Left lobe of liver (tissue), 2 donors: ENCODE data around the gene GNAI2. TPM values are rescaled to one million over a fixed set of nuclear protein-coding genes. Genes with fewer than 3 reads are reported as not detected.
A peak's percentile ranks its signal among the peaks of the same experiment; 100 is the strongest.

Source experiments
- ATAC-seq: fragments of 200-7000 bp; cut with Tn5 transposase; one replicate; pipeline ENCODE4 v1.9.1; 2020; ENCODE audit warnings: mild to moderate bottlenecking, moderate library complexity
- DNase-seq: peaks from one replicate; pipeline ENCODE4 v3.0.0-alpha.2; 2020; ENCODE audit warnings: low spot score
- total RNA-seq: library from RNA; stranded (reverse); gene quantifications from one replicate; pipeline ENCODE4 v1.2.1, GENCODE V29; 2021
- donor health status: DM: no; HTN: no; CAD: no; lungs with moderate emphysema.
- donor health status: DM: no; HTN: yes; CAD: no.

The GNAI2 gene
- total RNA-seq, 1 donor from 2014 or later, result 115 TPM

- ATAC-seq, result no peak
- DNase-seq, result no peak
Observed at GRCh38 chr3:50294492-50295403, 58.7 kb downstream of the GNAI2 start.

GRCh38 chr3:50295553-50296431, 59.8 kb downstream of the GNAI2 start:
- ATAC-seq, result no peak
- no peak for DNase-seq

GRCh38 chr3:50296721-50297383, 60.8 kb downstream of the GNAI2 start:
- DNase-seq (peak; percentile 49), ATAC-seq (no peak)

GRCh38 chr3:50297384-50297775, 61.4 kb downstream of the GNAI2 start:
- ATAC-seq (no peak), DNase-seq (peak; percentile 61)

GRCh38 chr3:50297896-50298725, 62.1 kb downstream of the GNAI2 start:
- peak; percentile 55 for DNase-seq
- no peak for ATAC-seq

- ATAC-seq, result peak; percentile 67
- DNase-seq, result peak; percentile 100
Observed at GRCh38 chr3:50298836-50299637, 63.0 kb downstream of the GNAI2 start, which contains the start of the genes HYAL3 and NAA80. Gene HYAL3 (minus strand): TSS chr3:50299405. CDS start chr3:50295602, 3,803 bp downstream. Gene NAA80 (minus strand): TSS chr3:50299405. CDS start chr3:50297463, 1,942 bp downstream.

GRCh38 chr3:50299638-50299928, 63.6 kb downstream of the GNAI2 start:
- DNase-seq, result no peak

GRCh38 chr3:50299929-50300680, 64.1 kb downstream of the GNAI2 start:
- ATAC-seq, result no peak

More at GRCh38 chr3:50299638-50299928, 63.6 kb downstream of the GNAI2 start:
- no peak for ATAC-seq

GRCh38 chr3:50300681-50301254, 64.8 kb downstream of the GNAI2 start:
- DNase-seq (no peak), ATAC-seq (no peak)

More at GRCh38 chr3:50299929-50300680, 64.1 kb downstream of the GNAI2 start:
- DNase-seq, result peak; percentile 59

GRCh38 chr3:50302095-50303012, 66.3 kb downstream of the GNAI2 start:
- peak; percentile 90 for DNase-seq

GRCh38 chr3:50303013-50303815, 67.2 kb downstream of the GNAI2 start, which contains the start of gene HYAL1:
Gene HYAL1 (minus strand): TSS chr3:50303574. CDS start chr3:50302956, 618 bp downstream.
- ATAC-seq, result peak; percentile 64
- peak; percentile 97 for DNase-seq

More at GRCh38 chr3:50302095-50303012, 66.3 kb downstream of the GNAI2 start:
- peak; percentile 45 for ATAC-seq

GRCh38 chr3:50304601-50305000, 68.6 kb downstream of the GNAI2 start:
- DNase-seq (no peak), ATAC-seq (no peak)
